Astrocyte (in vitro differentiated cells and primary cell): ENCODE measurements around the gene GABBR1. TPM values are rescaled to one million over a fixed set of nuclear protein-coding genes. Genes with fewer than 3 reads are reported as not detected.

Experiments used
- DNase-seq: peaks from one replicate; pipeline ENCODE4 v3.0.0-alpha.2; 2010; ENCODE audit warnings: low read depth
- FAIRE-seq: peaks from 2 replicates; lab custom pipeline; 2011; peaks lifted over from hg19 to GRCh38; lab: Jason Lieb, UNC
- H2AFZ ChIP-seq: 2 replicates; pipeline ENCODE4 v1.6.0; 2012; ENCODE audit warnings: low read depth, low read length, inconsistent platforms
- H3K27ac ChIP-seq: 2 replicates; pipeline ENCODE4 v1.5.1; 2011; ENCODE audit warnings: low read depth, low read length, inconsistent platforms
- H3K27me3 ChIP-seq: 2 replicates; pipeline ENCODE4 v1.6.0; 2011; ENCODE audit warnings: low read length, inconsistent platforms; ENCODE audit not compliant: insufficient read depth
- H3K36me3 ChIP-seq: 2 replicates; pipeline ENCODE4 v1.5.1; 2011; ENCODE audit warnings: low read length, inconsistent platforms; ENCODE audit not compliant: insufficient read depth
- H3K4me1 ChIP-seq: 2 replicates; pipeline ENCODE4 v1.5.1; 2011; ENCODE audit warnings: low read length, inconsistent platforms; ENCODE audit not compliant: insufficient read depth
- H3K4me2 ChIP-seq: 2 replicates; pipeline ENCODE4 v1.6.0; 2012; ENCODE audit warnings: low read length, inconsistent platforms
- H3K4me3 ChIP-seq: 2 replicates; pipeline ENCODE4 v1.5.1; 2011; ENCODE audit warnings: low read depth, mild to moderate bottlenecking, low read length, inconsistent platforms; ENCODE audit not compliant: insufficient read depth
- H3K79me2 ChIP-seq: 2 replicates; pipeline ENCODE4 v1.6.0; 2012; ENCODE audit warnings: mild to moderate bottlenecking, low read length, inconsistent platforms; ENCODE audit not compliant: insufficient read depth
- H3K9ac ChIP-seq: 2 replicates; pipeline ENCODE4 v1.6.0; 2012; ENCODE audit warnings: mild to moderate bottlenecking, low read length, inconsistent platforms
- H3K9me3 ChIP-seq: 2 replicates; pipeline ENCODE4 v1.5.1; 2012; ENCODE audit warnings: low read depth, mild to moderate bottlenecking, low read length, inconsistent platforms; ENCODE audit not compliant: insufficient read depth
- H4K20me1 ChIP-seq: 2 replicates; pipeline ENCODE4 v1.6.0; 2012; ENCODE audit warnings: low read length, inconsistent platforms; ENCODE audit not compliant: insufficient read depth
- H3K27ac Mint-ChIP-seq: one replicate; pipeline ENCODE4 v1.8.0; 2021; ENCODE audit warnings: mild to moderate bottlenecking, mixed read lengths; ENCODE audit not compliant: unreplicated experiment
- H3K27me3 Mint-ChIP-seq: one replicate; pipeline ENCODE4 v1.8.0; 2021; ENCODE audit warnings: low read depth, mixed read lengths; ENCODE audit not compliant: unreplicated experiment
- H3K36me3 Mint-ChIP-seq: one replicate; pipeline ENCODE4 v1.8.0; 2021; ENCODE audit warnings: low read depth, mixed read lengths; ENCODE audit not compliant: unreplicated experiment
- H3K4me1 Mint-ChIP-seq: one replicate; pipeline ENCODE4 v1.8.0; 2021; ENCODE audit warnings: low read depth, mixed read lengths; ENCODE audit not compliant: unreplicated experiment
- H3K4me3 Mint-ChIP-seq: one replicate; pipeline ENCODE4 v1.8.0; 2021; ENCODE audit warnings: mild to moderate bottlenecking, moderate library complexity, mixed read lengths; ENCODE audit not compliant: unreplicated experiment
- H3K9me3 Mint-ChIP-seq: one replicate; pipeline ENCODE4 v1.8.0; 2021; ENCODE audit warnings: mild to moderate bottlenecking, mixed read lengths; ENCODE audit not compliant: unreplicated experiment
- EZH2 ChIP-seq: IDR thresholded peaks from 2 replicates; pipeline ENCODE4 v1.6.1; 2012; ENCODE audit warnings: mild to moderate bottlenecking, low read length, inconsistent platforms; ENCODE audit not compliant: insufficient read depth
- total RNA-seq: library from RNA; stranded (reverse); gene quantifications from 2 replicates; pipeline ENCODE4 v1.2.1, GENCODE V29; 2021
- TF ChIP-seq, protein P1 (sequence below): IDR thresholded peaks from 2 replicates; pipeline ENCODE4 v1.5.1; 2011; ENCODE audit warnings: low read depth, mild to moderate bottlenecking, inconsistent platforms, low read length, moderate library complexity; ENCODE audit not compliant: insufficient read depth

The GABBR1 gene
- total RNA-seq, 1 donor from 2014 or later = 66.3 TPM

DNA sequence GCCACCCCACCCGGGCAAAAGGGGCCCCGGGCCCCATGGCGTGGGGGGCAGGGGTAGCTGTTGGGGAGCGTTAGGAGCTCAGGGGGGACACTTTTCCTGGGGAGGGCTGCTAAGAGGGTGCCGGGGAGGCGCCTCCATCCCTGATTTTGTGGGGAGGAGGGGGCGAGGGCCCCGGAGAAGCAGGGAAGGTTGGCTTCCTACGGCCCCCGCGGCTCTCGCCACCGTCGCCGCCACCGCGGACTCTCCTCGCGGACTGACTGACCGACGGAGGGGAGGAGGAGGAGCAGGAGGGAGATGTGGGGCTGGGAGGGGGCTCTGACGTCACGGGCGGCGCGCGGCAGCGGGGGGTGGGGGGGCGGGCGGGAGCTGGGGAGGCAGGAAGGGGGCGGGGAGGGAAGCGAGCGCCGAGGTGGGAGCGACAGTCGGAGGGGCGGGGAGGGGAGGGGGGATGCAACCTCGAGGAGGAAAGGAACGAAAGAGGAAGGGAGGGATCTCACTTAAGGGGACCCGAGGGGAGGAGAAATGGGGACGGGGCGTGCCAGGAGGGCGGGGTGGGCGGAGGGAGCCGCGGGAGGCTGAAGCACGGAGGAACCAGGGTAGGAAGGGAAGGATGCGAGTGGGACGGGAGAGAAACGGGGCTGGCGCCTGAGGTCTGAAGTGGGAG lies 5.1 kb downstream of the GABBR1 start:
- TF ChIP-seq, protein P1, sequence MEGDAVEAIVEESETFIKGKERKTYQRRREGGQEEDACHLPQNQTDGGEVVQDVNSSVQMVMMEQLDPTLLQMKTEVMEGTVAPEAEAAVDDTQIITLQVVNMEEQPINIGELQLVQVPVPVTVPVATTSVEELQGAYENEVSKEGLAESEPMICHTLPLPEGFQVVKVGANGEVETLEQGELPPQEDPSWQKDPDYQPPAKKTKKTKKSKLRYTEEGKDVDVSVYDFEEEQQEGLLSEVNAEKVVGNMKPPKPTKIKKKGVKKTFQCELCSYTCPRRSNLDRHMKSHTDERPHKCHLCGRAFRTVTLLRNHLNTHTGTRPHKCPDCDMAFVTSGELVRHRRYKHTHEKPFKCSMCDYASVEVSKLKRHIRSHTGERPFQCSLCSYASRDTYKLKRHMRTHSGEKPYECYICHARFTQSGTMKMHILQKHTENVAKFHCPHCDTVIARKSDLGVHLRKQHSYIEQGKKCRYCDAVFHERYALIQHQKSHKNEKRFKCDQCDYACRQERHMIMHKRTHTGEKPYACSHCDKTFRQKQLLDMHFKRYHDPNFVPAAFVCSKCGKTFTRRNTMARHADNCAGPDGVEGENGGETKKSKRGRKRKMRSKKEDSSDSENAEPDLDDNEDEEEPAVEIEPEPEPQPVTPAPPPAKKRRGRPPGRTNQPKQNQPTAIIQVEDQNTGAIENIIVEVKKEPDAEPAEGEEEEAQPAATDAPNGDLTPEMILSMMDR = no peak
- no peak for TF ChIP-seq EZH2
- peaks cover 51% of the 10 kb centered on the region for H3K4me1 Mint-ChIP-seq
- Histone ChIP-seq H3K79me2 (peaks cover 19% of the 10 kb centered on the region), H3K27me3 (no peaks in the 10 kb centered on the region), H3K4me3 (peak overlapping the region; percentile 75), H3K36me3 (peaks cover 10% of the 10 kb centered on the region), H3K9me3 (no peaks in the 10 kb centered on the region), H3K4me2 (peak overlapping the region; percentile 100), H2AFZ (peak overlapping the region; percentile 96), H3K4me1 (peaks cover 49% of the 10 kb centered on the region), H3K9ac (peak overlapping the region; percentile 91), H4K20me1 (peaks cover 46% of the 10 kb centered on the region), H3K27ac (peak overlapping the region; percentile 80)
- peak overlapping the region; percentile 89 for H3K4me3 Mint-ChIP-seq
- FAIRE-seq (no peak), DNase-seq (peak; percentile 78)
- no peaks in the 10 kb centered on the region for H3K9me3 Mint-ChIP-seq
- H3K27ac Mint-ChIP-seq = peak overlapping the region; percentile 97
- no peaks in the 10 kb centered on the region for H3K27me3 Mint-ChIP-seq
- peaks cover 14% of the 10 kb centered on the region for H3K36me3 Mint-ChIP-seq

GRCh38 chr6:29626948-29627754 lies 5.8 kb downstream of the GABBR1 start:
- peaks cover 19% of the 10 kb centered on the region for H3K79me2 ChIP-seq
- peak overlapping the region; percentile 59 for H3K27ac Mint-ChIP-seq
- peaks cover 11% of the 10 kb centered on the region for H3K36me3 ChIP-seq
- no peak for TF ChIP-seq EZH2
- TF ChIP-seq, protein P1 = no peak
- H3K4me1 ChIP-seq = peaks cover 48% of the 10 kb centered on the region
- peaks cover 54% of the 10 kb centered on the region for H3K4me1 Mint-ChIP-seq
- H3K9me3 Mint-ChIP-seq = no peaks in the 10 kb centered on the region
- no peaks in the 10 kb centered on the region for H3K27me3 Mint-ChIP-seq
- H3K27me3 ChIP-seq = no peaks in the 10 kb centered on the region
- H4K20me1 ChIP-seq = peaks cover 46% of the 10 kb centered on the region
- DNase-seq (no peak), FAIRE-seq (no peak)
- H3K27ac ChIP-seq = no peak overlapping the region
- H3K36me3 Mint-ChIP-seq = peaks cover 20% of the 10 kb centered on the region
- peak overlapping the region; percentile 89 for H3K4me3 Mint-ChIP-seq
- no peaks in the 10 kb centered on the region for H3K9me3 ChIP-seq
- H2AFZ ChIP-seq = peak overlapping the region; percentile 73
- peak overlapping the region; percentile 85 for H3K9ac ChIP-seq
- peak overlapping the region; percentile 68 for H3K4me3 ChIP-seq
- peak overlapping the region; percentile 100 for H3K4me2 ChIP-seq
